GM19035 (cell line): ENCODE measurements around the gene KIAA0040.

Source experiments
- ATAC-seq: cut with Tn5 transposase; IDR thresholded peaks from one replicate; pipeline ENCODE4 v1.9.1; 2021; ENCODE audit not compliant: unreplicated experiment

KIAA0040 gene

DNA sequence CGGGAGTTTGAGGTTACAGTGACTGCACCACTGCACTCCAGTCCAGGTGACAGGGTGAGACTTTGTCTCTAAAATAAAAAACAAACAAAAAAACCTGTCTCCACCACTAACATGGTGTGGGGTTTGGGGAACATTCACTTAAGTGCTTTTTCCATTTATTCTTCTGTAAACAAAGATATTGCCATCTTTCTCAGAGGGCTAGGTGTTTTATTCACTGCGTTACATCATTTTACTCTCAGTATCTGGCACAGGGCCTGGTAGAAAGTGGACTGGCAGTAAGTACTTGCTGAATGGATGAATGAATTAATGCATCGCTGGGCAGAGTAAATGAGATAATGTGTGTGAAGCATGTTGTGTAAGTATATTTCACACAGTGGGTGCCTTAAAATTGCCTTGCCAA lies 20.1 kb downstream of the KIAA0040 start:
- no peak for ATAC-seq

DNA sequence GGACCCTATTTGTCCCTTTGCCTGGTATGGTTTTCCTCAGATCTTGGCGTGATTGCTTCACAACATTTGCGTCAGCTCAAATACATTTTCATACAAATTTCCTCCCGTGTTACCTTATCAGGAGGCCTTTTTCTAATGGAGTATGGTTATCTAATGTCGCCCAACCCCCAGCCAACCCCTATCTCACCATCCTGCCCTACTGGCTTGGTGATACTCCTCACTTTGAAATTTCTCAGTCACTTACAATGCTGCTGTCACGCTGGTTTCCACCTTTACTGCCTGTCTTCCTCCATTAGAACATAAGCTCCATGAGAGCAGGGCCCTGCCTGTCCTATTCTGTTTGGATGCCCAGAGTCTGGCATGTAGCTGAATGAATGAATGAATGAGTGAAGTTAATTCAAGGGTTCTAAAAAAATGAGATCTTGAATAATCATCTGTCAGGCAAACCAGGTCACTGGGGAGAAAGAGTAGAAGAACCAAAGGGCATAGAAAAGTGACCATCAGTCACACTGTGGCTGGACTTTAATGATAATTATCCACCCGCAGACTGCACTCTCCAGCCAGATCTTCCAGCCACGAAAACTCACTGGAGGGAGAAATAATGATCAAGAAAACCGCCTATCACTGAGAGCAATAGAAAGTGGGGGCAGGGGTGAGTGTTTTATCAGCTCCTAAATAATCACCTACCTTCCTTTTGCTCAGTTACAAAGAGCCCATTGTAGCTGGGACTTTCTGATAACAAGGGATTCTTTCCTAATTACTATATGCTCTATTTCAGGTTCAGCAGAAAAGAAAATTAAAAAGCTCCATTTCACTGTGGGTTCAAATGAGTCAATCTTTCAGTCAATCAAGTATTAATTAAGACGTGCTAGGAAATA lies 21.3 kb downstream of the KIAA0040 start:
- no peak for ATAC-seq

DNA sequence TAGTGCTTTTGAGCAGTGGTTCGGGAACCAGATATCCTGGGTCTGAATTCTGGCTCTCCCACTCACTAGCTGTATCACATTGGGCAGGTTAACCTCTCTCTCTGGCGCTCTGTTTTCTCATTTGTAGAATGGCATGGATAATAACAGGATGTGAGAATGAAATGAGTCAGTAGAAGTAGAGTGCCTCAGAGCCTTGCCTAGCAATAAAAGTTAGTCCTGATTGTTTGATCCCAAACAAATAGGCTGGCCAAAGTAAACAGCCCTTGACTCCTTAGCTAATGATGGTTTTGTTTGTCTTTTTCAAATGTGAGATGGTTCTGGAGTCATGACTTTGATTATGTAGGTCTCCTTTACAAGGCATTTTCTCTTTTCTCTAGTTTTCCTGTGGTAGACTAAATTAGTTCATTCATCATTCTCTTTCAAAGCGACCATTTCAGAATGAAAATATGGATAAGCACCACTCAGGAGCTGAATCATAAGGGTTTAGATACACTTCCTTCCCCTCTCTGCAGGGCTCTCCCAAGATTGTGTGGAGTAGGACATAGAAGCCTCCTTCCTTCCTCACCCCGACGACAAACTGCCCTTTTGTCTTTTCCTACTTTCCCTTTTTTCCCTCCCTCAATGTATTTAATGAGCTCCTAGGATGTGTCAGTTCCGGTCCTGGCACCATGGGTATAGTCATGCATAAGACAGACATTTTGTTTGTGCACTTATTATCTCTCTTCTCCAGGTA lies 23.1 kb downstream of the KIAA0040 start:
- no peak for ATAC-seq

DNA sequence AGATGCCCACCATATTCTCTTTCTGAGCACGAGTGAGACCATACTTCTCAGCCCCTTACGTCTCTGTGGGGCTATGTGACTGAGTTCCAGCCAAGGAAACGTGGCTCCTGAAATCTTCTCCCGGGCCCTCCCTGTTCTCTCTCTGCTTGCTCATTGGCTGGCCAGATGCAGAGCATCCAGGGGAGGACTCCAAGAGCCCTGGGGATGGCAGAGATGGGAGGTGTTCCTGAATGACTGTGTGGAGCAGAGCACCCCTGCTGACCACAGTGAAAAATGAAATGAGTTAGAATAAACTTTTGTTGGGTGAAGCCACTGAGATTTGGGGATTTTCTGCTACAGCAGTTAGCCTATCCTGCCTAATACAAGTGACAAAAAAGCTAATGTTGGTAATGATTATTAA lies 23.8 kb downstream of the KIAA0040 start:
- ATAC-seq: no peak

- ATAC-seq: no peak
These were observed 24.7 kb downstream of the KIAA0040 start for GRCh38 chr1:175167861-175168260.

DNA sequence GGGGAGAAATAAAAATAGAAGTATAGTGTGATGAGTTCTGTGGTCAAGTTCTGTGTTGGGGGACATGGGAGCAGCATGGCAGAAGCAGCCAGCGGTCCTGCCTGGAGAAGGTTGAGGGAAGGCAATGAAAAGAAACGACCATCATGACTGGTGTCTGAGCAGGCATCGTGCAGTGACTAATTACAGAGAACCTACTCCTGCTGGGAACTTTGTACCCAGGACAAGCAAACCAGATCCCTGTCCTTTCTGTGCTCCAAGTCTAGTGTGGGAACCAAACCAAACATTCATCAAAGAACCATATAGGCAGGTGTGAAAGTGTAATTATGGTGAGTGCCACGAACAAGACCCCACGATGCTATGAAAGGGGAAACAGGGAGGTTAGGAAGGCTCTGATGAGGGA lies 25.8 kb downstream of the KIAA0040 start:
- no peak for ATAC-seq

GRCh38 chr1:175164751-175165150 lies 27.8 kb downstream of the KIAA0040 start:
- ATAC-seq: no peak

DNA sequence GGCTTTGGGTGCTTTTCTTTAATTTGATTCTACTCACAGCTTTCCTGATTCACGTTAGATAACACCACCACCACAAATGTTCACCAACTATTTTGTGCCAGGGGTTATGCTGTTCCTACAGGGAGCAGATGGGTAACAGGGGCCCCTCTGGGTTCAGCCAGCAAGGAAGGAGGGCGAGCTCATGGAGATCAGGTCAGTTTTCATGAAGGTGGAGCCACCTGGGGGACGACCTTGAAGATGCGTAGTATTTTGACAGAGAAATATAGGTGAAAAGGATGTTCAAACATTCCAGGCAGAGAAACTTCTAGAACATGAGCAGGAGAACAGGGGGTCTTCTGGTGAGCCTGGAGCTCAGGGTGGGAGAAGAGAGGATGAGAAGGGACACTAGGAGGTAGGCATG lies 28.9 kb downstream of the KIAA0040 start:
- ATAC-seq: no peak

GRCh38 chr1:175162955-175163354 lies 29.6 kb downstream of the KIAA0040 start:
- no peak for ATAC-seq

GRCh38 chr1:175158170-175158591 lies 34.4 kb downstream of the KIAA0040 start:
- ATAC-seq: no peak

DNA sequence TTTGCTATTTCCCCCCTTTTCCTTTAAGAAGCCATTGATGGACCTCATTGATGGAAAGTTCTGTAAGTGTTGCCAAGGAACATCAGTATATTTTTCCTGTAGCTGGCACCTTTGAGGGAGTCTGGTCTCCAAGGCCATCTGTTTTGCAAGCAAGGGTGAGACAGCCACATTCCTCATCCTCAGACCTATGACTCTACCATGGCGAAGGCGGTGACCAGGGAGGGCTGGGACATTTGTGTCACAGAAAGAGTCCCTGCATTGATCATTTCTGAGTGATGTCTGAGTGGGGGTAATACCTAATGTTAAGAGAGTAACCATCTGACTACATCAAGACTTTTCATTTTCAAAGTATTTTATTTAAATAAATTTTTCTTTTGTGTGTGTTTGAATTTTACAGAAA lies 35.4 kb downstream of the KIAA0040 start:
- no peak for ATAC-seq

DNA sequence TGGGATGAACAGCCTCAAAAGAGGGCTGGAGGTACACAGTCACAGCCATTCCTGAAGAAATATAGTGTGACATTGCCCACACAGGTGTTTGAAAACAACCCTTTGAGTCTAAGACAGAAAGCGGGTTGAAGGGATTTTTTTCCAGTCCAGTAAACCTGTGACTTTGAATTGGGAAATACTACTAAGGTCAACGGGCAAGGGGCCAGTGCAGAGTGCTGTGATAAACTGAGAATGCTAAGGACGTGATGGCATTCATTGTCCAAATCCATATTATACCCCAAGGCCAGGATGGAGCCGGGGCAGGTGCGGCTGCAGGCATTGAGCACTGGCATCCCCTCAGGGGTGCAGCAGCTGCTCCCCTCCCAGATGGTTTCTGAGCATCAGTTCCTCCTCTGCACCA lies 36.6 kb downstream of the KIAA0040 start:
- no peak for ATAC-seq

DNA sequence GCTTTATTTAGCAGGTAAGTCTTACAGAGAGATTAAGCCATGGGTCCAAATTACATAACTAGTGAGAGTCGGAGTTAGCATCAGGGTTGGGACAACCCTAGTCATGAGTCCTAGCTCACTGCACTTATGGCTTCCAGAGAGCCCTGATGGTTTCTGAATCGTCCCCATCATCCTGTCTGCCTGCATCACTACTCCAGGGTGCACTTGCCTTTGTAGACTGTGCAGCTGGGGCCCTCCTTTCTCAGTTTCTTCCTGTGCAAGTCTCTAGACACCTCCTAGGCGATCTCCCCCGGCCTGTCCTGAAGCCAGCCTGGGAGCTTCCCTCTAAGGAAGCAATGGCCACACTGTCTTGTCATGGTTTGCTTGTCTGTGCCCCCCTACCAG lies 37.1 kb downstream of the KIAA0040 start:
- no peak for ATAC-seq

GRCh38 chr1:175154629-175155472 lies 37.7 kb downstream of the KIAA0040 start:
- ATAC-seq: no peak

DNA sequence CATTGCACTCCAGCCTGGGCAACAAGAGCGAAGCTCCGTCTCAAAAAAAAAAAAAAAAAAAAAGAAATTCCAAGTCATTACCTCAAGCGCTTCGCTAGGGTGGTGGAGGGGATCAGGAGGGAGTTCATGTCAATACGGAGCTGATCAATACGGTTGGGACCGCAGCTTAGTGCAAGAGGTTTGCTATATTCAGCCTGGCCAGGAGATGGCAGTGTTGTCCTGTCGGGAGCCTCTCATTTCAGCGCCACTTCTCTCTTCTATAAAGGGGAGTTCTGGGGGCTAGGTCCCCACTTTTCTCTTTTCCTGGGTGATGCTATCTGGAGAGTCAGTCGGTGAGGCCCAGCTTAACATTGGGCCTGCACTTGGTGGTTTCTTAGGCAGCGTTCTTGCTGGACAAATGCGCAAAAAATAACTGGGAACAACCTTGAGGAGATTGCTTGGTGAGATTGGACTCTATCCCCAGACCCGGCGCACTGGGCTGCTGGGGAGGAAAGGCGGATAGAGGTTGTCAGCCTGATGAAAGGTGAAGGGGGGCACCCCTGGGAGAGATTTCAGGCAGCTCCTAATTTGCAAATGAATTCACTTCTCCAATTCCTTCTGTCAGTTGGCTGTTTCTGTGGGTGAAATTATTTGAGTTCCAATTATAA lies 40.4 kb downstream of the KIAA0040 start:
- ATAC-seq: no peak

DNA sequence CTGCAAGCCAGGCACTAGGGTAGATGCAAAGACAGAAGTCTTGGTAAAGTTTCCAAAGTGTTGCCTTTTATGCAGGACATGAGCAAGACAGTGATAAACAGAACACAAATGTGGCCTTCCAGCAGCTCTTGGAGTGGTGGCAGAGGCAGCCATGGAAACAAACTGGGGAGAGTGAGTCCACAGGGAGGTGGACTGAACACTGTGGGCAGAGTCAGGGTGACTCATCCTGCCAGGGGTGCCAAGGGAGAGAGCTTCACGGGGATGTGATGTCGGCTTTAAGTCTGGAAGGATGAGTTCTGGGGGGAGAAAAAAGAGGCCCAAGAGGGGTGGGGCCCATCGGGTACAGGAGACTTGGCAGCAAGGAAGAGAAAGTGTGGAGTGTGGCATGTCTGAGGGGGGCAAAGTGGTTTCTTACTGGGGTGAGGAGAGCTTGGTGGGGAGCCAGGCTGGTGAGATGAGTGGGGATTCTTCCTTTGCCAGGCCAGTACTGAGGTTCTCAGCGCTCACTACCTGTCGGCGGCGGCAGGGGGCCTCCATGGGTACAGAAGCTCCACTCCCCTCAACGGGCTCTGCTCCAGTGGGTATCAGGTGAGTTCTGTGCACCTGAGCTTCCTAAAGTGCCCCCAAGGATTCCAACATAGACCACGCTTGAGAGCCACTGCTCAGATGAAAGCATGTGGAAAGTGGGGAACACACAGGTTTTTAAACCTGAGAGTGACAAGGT lies 41.8 kb downstream of the KIAA0040 start:
- no peak for ATAC-seq

DNA sequence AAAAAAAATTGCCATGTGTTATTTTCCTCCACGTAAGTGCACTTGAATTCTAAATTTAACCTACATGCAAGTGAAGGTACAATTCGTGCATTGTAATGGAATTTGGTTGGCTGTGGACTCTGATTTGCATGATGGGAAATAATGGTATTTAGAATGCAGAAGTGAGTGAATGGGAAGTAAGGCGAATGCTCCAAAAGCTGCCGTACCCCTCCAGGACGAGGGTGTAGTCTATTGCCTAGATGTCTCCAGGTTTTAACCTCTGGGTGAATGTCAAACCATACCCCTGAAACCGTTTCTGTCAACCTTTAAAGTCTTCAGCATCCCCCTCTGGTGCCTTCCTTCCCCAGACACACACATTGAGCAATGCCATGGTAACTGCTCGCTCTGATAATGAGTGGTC lies 44.5 kb downstream of the KIAA0040 start:
- ATAC-seq: no peak

DNA sequence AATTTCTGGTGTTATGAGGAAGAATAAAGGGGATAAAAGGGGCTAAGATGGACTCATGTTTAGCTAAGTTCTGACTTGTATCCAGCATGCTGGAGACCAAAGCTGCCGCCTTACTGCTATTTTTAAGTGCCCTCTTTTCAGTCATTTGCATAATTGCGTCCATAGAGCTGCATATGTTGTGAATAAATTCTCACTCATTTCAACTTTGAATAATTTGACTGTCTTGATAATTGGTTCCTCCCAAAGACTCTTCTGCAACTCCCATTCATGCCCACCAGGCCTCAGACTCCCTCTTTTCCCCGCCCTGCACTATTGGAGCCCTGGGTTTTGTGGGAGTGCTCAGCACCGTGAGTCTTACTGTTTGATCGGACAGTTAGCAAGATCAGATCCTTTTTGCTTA lies 45.0 kb downstream of the KIAA0040 start:
- ATAC-seq: no peak

GRCh38 chr1:175146529-175147213 lies 45.9 kb downstream of the KIAA0040 start:
- ATAC-seq: no peak
